ENCODE results near the gene XXYLT1.
"Not testable (repeated sequence)": the region's sequence is repeated elsewhere in the genome, so short reads cannot be mapped to it uniquely, and the experiment has no call there.

The XXYLT1 gene

GRCh38 chr3:195239121-195239520 lies 31.8 kb downstream of the XXYLT1 start:
- TF ChIP-seq POLR2A (IDR thresholded peaks at IDR 0.05; ENCODE audit: low read depth, low read length) = no peak
- FAIRE-seq (no peak), DNase-seq (ENCODE audit: insufficient read length, low spot score) (no peak)

DNA sequence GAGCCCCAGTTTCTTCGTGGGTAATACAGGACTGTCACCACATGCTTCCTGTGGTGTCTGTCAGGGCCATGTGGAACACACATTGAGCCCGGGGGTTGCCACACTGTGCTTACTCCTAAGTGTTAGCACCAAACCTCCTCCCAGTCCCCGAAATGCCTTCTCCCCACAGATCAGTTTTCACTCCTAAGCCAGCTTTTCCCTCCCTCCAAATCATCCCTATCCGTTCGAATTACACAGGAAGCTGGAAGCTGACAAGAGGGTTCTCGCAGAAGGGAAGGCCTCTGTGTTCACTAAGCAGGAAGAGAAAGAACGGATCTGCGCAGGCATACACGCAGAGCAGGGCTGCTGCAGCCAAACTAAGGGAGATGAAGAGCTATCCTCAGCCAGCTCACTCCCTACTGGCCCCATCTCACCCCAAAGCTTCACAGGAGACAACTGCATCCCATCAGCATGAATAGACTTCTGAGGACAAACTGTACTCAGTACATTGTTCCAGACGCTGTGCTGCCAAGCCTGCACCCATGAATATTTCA lies 32.3 kb downstream of the XXYLT1 start:
- FAIRE-seq (no peak), DNase-seq (ENCODE audit: insufficient read length, low spot score) (no peak)
- no peak for TF ChIP-seq POLR2A (IDR thresholded peaks at IDR 0.05; ENCODE audit: low read depth, low read length)

DNA sequence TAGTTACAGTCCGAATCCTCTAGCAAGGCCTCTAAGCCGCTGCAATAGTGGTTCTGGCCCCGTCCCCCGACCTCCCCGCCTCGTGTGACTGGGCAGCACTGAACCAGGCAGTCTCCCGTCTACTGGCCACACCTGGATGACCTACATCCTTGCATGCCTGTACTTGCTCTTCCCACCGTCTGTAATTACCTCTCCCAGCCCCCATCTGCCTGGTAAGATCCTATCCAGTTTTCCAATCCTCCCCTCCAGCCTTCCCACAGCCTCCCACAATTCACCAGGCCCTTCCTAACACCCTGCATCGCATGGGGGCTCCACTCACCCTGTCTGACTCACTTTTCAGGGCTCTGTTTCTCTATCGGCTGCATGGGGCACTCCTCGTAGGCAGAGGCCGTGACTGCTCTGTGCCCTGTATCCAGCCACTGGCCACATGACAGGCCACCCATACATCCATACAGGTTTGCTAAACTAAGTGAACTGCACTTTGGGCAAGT lies 32.8 kb downstream of the XXYLT1 start:
- DNase-seq (ENCODE audit: insufficient read length, low spot score) = no peak
- TF ChIP-seq POLR2A (IDR thresholded peaks at IDR 0.05; ENCODE audit: low read depth, low read length) = no peak
- no peak for FAIRE-seq

GRCh38 chr3:195236801-195237570 lies 34.0 kb downstream of the XXYLT1 start:
- DNase-seq (ENCODE audit: insufficient read length, low spot score) = no peak
- no peak for TF ChIP-seq POLR2A (IDR thresholded peaks at IDR 0.05; ENCODE audit: low read depth, low read length)
- FAIRE-seq = no peak

GRCh38 chr3:195236076-195236798 lies 34.7 kb downstream of the XXYLT1 start:
- no peak for DNase-seq (ENCODE audit: insufficient read length, low spot score)
- TF ChIP-seq POLR2A (IDR thresholded peaks at IDR 0.05; ENCODE audit: low read depth, low read length) = no peak
- FAIRE-seq = no peak

DNA sequence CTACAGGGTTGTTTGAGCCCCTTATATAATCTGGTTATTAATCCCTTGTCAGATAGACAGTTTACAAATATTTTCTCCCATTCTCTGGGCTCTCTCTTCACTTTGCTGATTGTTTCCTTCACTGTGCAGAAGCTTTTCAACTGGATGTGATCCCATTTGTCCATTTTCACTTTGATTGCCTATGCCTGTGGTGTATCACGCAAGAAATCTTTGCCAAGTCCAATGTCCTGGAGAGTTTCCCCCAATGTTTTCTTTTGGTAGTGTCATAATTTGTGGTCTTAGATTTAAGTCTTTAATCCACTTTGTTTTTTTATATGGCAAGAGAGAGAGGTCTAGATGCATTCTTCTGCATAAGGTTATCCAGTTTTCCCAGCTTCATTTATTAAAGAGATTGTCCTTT lies 40.7 kb downstream of the XXYLT1 start:
- FAIRE-seq (no peak), DNase-seq (ENCODE audit: insufficient read length, low spot score) (no peak)
- no peak for TF ChIP-seq POLR2A (IDR thresholded peaks at IDR 0.05; ENCODE audit: low read depth, low read length)

- DNase-seq (ENCODE audit: insufficient read length, low spot score); FAIRE-seq: not testable (repeated sequence)
Measured at GRCh38 chr3:195228886-195229285, 42.1 kb downstream of the XXYLT1 start.

GRCh38 chr3:195227871-195228270 lies 43.1 kb downstream of the XXYLT1 start:
- DNase-seq (ENCODE audit: insufficient read length, low spot score) (no peak), FAIRE-seq (no peak)
- TF ChIP-seq POLR2A (IDR thresholded peaks at IDR 0.05; ENCODE audit: low read depth, low read length) = no peak

GRCh38 chr3:195226900-195227447 lies 44.0 kb downstream of the XXYLT1 start:
- FAIRE-seq (peak; percentile 38), DNase-seq (ENCODE audit: insufficient read length, low spot score) (no peak)
- TF ChIP-seq POLR2A (IDR thresholded peaks at IDR 0.05; ENCODE audit: low read depth, low read length) = no peak

DNA sequence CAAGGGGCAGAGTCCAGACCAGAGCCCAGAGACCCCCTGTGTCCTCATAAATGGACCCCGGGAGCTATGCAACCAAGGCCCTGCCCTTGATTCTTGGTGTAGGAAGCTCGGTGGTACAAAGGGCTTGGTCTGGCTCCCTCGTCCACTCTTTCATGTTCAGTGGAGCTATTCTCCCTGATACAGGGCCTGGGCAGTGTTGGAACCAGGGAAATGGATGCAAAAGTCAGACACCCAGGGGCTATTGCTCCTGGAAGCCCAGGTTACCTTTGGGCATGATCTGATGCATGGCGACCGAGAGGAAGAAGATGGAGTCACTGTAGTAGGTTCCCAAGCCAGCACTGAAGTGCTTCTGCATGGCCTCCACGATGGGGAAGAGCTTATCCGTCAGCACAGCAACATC lies 44.5 kb downstream of the XXYLT1 start:
- DNase-seq (ENCODE audit: insufficient read length, low spot score) (no peak), FAIRE-seq (no peak)
- no peak for TF ChIP-seq POLR2A (IDR thresholded peaks at IDR 0.05; ENCODE audit: low read depth, low read length)

- no peak for FAIRE-seq
- no peak for TF ChIP-seq POLR2A (IDR thresholded peaks at IDR 0.05; ENCODE audit: low read depth, low read length)
Measured at GRCh38 chr3:195224980-195225580, 45.9 kb downstream of the XXYLT1 start.

GRCh38 chr3:195224156-195224979 lies 46.6 kb downstream of the XXYLT1 start:
- DNase-seq (ENCODE audit: insufficient read length, low spot score) = peak; percentile 54
- peak; percentile 45 for FAIRE-seq
- no peak for TF ChIP-seq POLR2A (IDR thresholded peaks at IDR 0.05; ENCODE audit: low read depth, low read length)

More at GRCh38 chr3:195224980-195225580, 45.9 kb downstream of the XXYLT1 start:
- DNase-seq (ENCODE audit: insufficient read length, low spot score) = no peak

Measured in H54 (cell line).